Mammary epithelial cell (primary cell): Measurements from ENCODE around the gene KDM5B.

ENCODE experiments used
- CTCF ChIP-seq, 2 donors: IDR thresholded peaks in 1 of 2; conservative IDR thresholded peaks in 1 of 2; 2 replicates each; pipeline ENCODE4 v1.5.1; 2011 to 2012; ENCODE audit warnings: inconsistent platforms in 2 of 2, low read length in 2 of 2, mild to moderate bottlenecking in 2 of 2, control low read depth in 1 of 2, low read depth in 1 of 2; ENCODE audit not compliant: insufficient read depth in 1 of 2; ENCODE audit errors: extremely low read depth in 1 of 2
- EZH2 ChIP-seq: IDR thresholded peaks from 2 replicates; pipeline ENCODE4 v1.6.1; 2012; ENCODE audit warnings: low read length, inconsistent platforms, borderline replicate concordance

GRCh38 chr1:202694314-202694713, 113.9 kb downstream of the KDM5B start:
- TF ChIP-seq CTCF (conservative IDR thresholded peaks at IDR 0.05 in 1 of 2, IDR thresholded peaks at IDR 0.05 in 1 of 2; ENCODE audit: extremely low read depth in 1 of 2, insufficient read depth in 1 of 2, low read depth in 1 of 2, low read length in 2 of 2) (no peak), EZH2 (no peak)
